ENCODE results near the gene SMAP1.
"Not testable (repeated sequence)": the region's sequence is repeated elsewhere in the genome, so short reads cannot be mapped to it uniquely, and the experiment has no call there.

The SMAP1 gene

DNA sequence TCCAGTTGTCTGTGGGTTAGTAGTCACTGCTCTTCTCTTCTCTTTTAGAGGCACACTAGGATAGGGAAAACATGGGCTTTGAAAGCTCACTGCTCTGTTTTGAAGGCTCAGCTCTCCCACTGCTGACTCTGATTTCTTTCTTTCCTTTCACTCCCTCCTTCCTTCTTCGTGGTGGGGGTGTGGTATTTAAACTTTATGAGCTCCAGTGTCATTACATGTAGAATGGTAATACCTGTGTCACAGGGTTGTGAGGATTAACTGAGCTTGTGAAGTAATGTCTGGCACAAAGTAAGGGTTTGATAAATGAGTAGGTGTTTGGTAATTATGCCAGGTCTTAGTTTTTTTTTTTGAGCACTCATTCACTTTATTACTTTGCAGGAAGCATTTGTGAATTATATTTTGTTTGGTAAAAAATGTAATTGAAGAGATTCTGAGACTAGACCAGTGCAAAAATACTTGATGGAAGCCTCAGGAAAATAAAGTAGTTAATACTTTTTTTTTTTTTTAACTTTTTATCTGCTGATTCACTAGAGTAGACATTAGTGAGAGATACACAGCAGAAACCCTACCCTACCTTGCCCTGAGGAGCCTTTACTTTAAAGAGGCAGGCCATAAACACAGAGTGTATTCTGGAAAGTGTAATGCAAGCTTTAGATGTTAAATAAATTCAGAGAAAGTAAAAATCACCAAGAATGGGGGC, 17.3 kb downstream of the SMAP1 start:
- no peak for DNase-seq

- no peak for DNase-seq
Measured at GRCh38 chr6:70685494-70686180, 18.0 kb downstream of the SMAP1 start.

- DNase-seq: peak; percentile 64
Measured at GRCh38 chr6:70686548-70687133, 19.0 kb downstream of the SMAP1 start.

- no peak for DNase-seq
Measured at GRCh38 chr6:70693887-70694286, 26.2 kb downstream of the SMAP1 start.

- DNase-seq: no peak
Measured at GRCh38 chr6:70694371-70694770, 26.7 kb downstream of the SMAP1 start.

GRCh38 chr6:70700922-70701876, 33.5 kb downstream of the SMAP1 start:
- no peak for DNase-seq

- DNase-seq: no peak
Measured at GRCh38 chr6:70705772-70706171, 38.1 kb downstream of the SMAP1 start.

GRCh38 chr6:70706491-70707123, 38.9 kb downstream of the SMAP1 start:
- peak; percentile 82 for DNase-seq

GRCh38 chr6:70707893-70708292, 40.2 kb downstream of the SMAP1 start:
- no peak for DNase-seq

GRCh38 chr6:70708448-70708847, 40.8 kb downstream of the SMAP1 start:
- DNase-seq: no peak

DNA sequence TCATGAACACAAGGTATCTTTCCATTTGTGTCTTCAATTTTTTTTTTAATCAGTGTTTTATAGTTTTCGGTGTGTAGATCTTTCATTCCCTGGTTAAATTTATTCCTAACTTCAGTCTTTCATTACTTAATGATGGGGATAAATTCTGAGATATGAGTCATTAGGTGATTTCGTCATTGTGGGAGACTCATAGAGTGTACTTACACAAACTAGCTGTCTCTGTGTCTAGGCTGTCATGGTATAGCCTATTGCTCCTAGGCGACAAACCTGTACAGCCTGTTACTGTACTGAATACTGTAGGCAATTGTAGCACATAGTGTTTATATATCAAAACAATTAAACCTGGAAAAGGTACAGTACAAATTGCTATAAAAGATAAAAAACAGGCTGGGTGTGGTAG, 42.1 kb downstream of the SMAP1 start:
- DNase-seq: no peak

DNA sequence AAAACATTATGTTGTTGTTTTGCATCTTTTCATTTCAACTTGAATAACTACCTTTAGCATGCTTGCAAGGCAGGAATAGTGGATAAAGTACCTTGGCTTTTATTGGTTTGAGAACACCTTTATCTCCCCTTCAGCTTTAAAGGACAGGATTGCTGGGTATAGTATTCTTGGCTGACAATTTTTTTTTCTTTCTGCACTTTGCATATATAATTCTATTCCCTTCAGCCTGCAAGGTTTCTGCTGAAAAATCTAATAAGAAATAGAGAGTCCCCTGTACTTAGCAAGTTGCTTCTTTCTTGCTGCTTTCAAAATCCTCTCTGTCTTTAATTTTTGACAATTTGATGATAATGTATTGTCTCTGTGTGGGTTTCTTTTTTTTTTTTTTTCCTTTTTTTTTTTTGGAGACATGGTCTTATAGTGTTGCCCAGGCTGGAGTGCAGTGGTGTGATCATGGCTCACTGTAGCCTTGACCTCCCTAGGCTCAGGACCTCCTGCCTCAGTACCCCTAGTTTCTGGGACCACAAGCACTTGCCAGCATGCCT, 47.1 kb downstream of the SMAP1 start:
- DNase-seq: peak; percentile 19

- no peak for DNase-seq
Measured at GRCh38 chr6:70717038-70717801, 49.5 kb downstream of the SMAP1 start.

DNA sequence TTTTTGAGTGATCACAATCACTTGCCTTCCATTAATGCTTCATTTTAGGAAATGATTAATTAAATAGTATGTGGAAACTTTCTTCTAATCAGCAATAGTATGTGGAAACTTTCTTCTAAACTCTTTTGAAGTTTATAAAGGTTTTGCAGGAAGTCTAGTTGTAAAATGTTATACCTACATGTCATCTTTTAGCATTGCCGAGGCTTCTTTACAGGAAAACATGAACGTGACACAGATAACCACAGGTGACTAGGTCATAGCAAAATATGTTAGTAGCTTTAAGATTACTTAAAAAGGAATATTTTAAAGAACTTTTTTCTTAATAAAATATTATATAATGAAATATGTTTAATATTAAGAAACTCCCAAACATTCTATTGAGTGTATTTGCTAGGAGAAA, 56.8 kb downstream of the SMAP1 start:
- DNase-seq: no peak

DNA sequence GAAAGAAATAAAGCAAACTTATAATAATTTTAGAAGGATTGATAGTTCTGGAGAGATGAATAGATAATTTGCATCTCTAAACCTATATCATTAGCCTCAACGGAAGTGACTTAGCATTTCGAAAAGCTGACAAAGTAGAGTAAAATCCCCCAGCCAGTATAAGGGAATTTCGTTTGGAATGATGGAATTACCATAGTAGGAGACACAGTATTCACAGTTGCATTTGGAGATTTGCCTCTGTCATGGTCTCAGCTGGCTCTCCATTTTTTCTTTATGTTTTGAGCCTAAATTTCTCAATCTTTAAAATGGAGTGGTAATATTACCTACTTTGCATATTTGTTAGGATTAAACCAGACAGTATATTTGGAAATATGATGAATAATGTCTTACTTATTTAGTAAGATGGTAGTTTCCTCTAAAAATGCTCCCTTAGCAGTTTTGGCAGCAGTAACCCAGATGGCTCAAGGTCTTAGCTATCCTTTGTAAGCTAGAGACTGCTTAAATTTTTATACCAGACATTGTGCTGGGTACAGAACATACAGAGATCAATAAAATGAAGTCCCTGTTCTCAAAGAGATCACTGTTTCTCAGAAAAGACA, 58.2 kb downstream of the SMAP1 start:
- DNase-seq: no peak

DNA sequence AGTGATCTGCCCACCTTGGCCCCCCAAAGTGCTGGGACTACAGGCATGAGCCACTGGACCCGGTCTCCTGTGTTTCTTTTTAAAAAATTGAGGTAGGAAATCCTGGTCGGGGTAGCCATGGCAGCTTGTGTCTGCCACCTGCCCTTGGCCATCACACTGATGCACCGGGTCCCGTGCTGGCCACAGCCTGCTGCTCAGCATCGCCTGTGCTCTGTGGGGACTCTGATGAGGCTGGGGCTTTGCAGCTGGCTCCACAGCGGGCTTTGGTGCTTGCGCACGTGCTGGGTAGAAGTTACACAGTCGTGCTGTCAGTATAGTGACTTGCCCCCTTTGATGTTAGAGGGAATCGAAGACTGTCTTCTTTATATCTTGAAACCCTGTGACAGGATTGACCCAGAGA, 66.7 kb downstream of the SMAP1 start:
- DNase-seq: no peak

DNA sequence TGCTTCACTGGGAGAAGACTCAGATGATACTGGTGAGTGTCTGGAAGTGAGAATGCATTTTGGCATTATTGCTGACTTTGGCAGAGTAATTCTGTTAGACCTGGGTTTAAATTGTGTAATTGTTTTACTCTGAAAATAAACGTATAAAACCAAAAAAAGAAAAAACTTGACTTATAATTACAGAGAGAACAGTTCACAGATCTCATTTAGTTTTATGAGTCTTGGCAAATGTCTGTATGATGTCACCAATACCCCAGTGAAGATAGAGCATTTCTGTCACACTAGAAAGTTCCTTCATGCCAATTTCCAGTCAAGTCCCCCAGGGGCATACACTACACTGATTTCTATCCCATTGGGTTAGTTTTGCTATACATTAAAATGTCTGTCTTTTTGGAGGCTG, 67.3 kb downstream of the SMAP1 start:
- no peak for DNase-seq

- DNase-seq: no peak
Measured at GRCh38 chr6:70735513-70735912, 67.8 kb downstream of the SMAP1 start.

GRCh38 chr6:70738028-70738427, 70.3 kb downstream of the SMAP1 start:
- DNase-seq: no peak

DNA sequence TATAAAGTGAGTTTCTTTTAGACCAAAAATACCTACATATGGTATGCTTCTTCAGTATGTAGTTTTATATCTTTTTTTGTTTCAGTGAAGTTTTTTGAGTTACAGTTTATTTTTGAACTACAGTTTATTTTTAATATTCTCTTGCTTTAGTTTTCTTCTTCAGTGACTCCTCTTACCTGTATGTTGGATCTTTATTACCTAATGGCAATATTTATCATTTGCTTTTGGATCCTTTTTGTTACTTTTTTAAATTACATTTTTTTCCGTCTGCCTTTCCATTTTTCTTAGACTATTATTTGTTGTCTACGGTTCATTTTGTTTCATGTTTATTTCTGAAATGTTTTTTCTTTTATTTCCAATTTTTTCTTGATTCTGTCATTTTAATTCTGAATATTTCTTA, 71.9 kb downstream of the SMAP1 start:
- DNase-seq: no peak

- not testable (repeated sequence) for DNase-seq
Measured at GRCh38 chr6:70740746-70741145, 73.1 kb downstream of the SMAP1 start.

Measured in eye (tissue), 1 donor.